HepG2 (cell line): Measurements from ENCODE around the gene SFI1. TPM values are rescaled to one million over a fixed set of nuclear protein-coding genes. Genes with fewer than 3 reads are reported as not detected.

ENCODE experiments used
- AKNA ChIP-seq: sonication (generic); formaldehyde crosslinking; IDR thresholded peaks from 2 replicates; pipeline ENCODE4 v1.4.0; 2020; ENCODE audit warnings: missing genetic modification reagents, borderline replicate concordance
- E2F1 ChIP-seq: sonication (generic); formaldehyde crosslinking; IDR thresholded peaks from 2 replicates; pipeline ENCODE4 v1.5.0; 2020; ENCODE audit warnings: missing genetic modification reagents
- GLMP ChIP-seq: sonication (generic); formaldehyde crosslinking; IDR thresholded peaks from 2 replicates; pipeline ENCODE4 v1.9.0; 2021; ENCODE audit warnings: missing genetic modification reagents, mild to moderate bottlenecking, borderline replicate concordance
- JDP2 ChIP-seq: sonication (generic); formaldehyde crosslinking; IDR thresholded peaks from 2 replicates; pipeline ENCODE4 v1.8.1; 2022; ENCODE audit warnings: missing genetic modification reagents, borderline replicate concordance
- KMT2B ChIP-seq: IDR thresholded peaks from 2 replicates; pipeline ENCODE4 v1.6.1; 2016; ENCODE audit warnings: missing genetic modification reagents, missing compliant biosample characterization
- MAF1 ChIP-seq: sonication (generic); formaldehyde crosslinking; IDR thresholded peaks from 2 replicates; pipeline ENCODE4 v1.5.0; 2020; ENCODE audit warnings: missing genetic modification reagents, borderline replicate concordance
- NFATC3 ChIP-seq: sonication (generic); formaldehyde crosslinking; IDR thresholded peaks from 2 replicates; pipeline ENCODE4 v1.5.1; 2020; ENCODE audit warnings: mild to moderate bottlenecking, missing genetic modification reagents
- PCBP2 ChIP-seq: fragments of 200-400 bp; formaldehyde crosslinking; optimal IDR thresholded peaks from 2 replicates; pipeline ENCODE3; 2018; ENCODE audit warnings: low read length, low read depth; ENCODE audit not compliant: poor library complexity, severe bottlenecking
- RFXAP ChIP-seq: sonication (generic); formaldehyde crosslinking; IDR thresholded peaks from 2 replicates; pipeline ENCODE4 v1.4.0; 2020; ENCODE audit warnings: missing genetic modification reagents, borderline replicate concordance
- RNF219 ChIP-seq: sonication (generic); formaldehyde crosslinking; IDR thresholded peaks from 2 replicates; pipeline ENCODE4 v1.5.0; 2020; ENCODE audit warnings: mild to moderate bottlenecking, missing genetic modification reagents
- SP2 ChIP-seq: sonication (generic); formaldehyde crosslinking; IDR thresholded peaks from 2 replicates; pipeline ENCODE4 v1.5.1; 2020; ENCODE audit warnings: mild to moderate bottlenecking, missing genetic modification reagents
- SRSF1 ChIP-seq: fragments of 200-400 bp; formaldehyde crosslinking; optimal IDR thresholded peaks from 2 replicates; pipeline ENCODE3; 2017; ENCODE audit warnings: mild to moderate bottlenecking, low read depth, low read length, moderate library complexity
- THYN1 ChIP-seq: sonication (generic); formaldehyde crosslinking; IDR thresholded peaks from 2 replicates; pipeline ENCODE4 v1.8.1; 2023; ENCODE audit warnings: low read depth, mild to moderate bottlenecking, moderate library complexity, missing genetic modification reagents, borderline replicate concordance
- ZMYM2 ChIP-seq: sonication (generic); formaldehyde crosslinking; IDR thresholded peaks from 2 replicates; pipeline ENCODE4 v1.8.0; 2022; ENCODE audit warnings: mild to moderate bottlenecking, missing genetic modification reagents
- ZMYM4 ChIP-seq: sonication (generic); formaldehyde crosslinking; IDR thresholded peaks from 2 replicates; pipeline ENCODE4 v1.8.1; 2023; ENCODE audit warnings: mild to moderate bottlenecking, missing genetic modification reagents
- ZNF205 ChIP-seq: IDR thresholded peaks from 2 replicates; pipeline ENCODE4 v1.6.1; 2018; ENCODE audit warnings: missing biosample characterization, missing genetic modification reagents
- ZNF260 ChIP-seq: sonication (generic); formaldehyde crosslinking; IDR thresholded peaks from 2 replicates; pipeline ENCODE4 v1.4.0; 2020; ENCODE audit warnings: missing genetic modification reagents, low read depth, mild to moderate bottlenecking, borderline replicate concordance
- polyA plus RNA-seq, 8 experiments: library from polyadenylated mRNA; depleted of rRNA in 3 of 8; stranded (reverse) in 7 of 8; unstranded in 1 of 8; fragments of >200 nt; fragmentation: Illumina TruSeq in 4 of 8; extraction: Trizol in 4 of 8; gene quantifications; 2 replicates each; pipeline versions ENCODE4 v1.2.1 to v1.2.3, GENCODE V29; 2011 to 2016; ENCODE audit warnings: low read depth in 4 of 8, missing spikeins in 1 of 8, mixed read lengths in 1 of 8; ENCODE audit not compliant: insufficient read depth in 1 of 8
- total RNA-seq, 5 experiments: library from RNA; depleted of rRNA; stranded (reverse); fragments of >200 nt; fragmentation: Illumina TruSeq; extraction: Trizol; gene quantifications; 2 replicates each; pipeline ENCODE4 v1.2.3, GENCODE V29; 2016; ENCODE audit warnings: low read depth in 1 of 5

SFI1 gene
- total and polyA plus RNA-seq, 2 of the 13 experiments (the other 11 are each of a cell fraction or from before 2014, with no cell fraction given): 20.5 to 40.1 TPM

- TF ChIP-seq GLMP (CRISPR knock-in tag) (no peak), PCBP2 (no peak), ZMYM2 (CRISPR knock-in tag) (no peak), ZMYM4 (CRISPR knock-in tag) (no peak), MAF1 (CRISPR knock-in tag) (no peak), RFXAP (no peak), AKNA (CRISPR knock-in tag) (no peak), SRSF1 (no peak), SP2 (CRISPR knock-in tag) (no peak), JDP2 (CRISPR knock-in tag) (no peak), ZNF205 (peak; percentile 61; the same call in 1 of the 2 replicates), RNF219 (CRISPR knock-in tag) (0 out of 2 replicates have a peak, but pooled peaks have one; percentile 41), E2F1 (CRISPR knock-in tag) (no peak), ZNF260 (CRISPR knock-in tag) (no peak), KMT2B (CRISPR knock-in tag) (0 out of 2 replicates have a peak, but pooled peaks have one; percentile 24), THYN1 (CRISPR knock-in tag) (no peak), NFATC3 (CRISPR knock-in tag) (no peak)
These were observed 90.0 kb downstream of the SFI1 start (continued) for GRCh38 chr22:31586137-31586920.
